Transverse colon (tissue), 3 donors: ENCODE results near the gene INSC.

Experiments used
- EP300 ChIP-seq: sonication (generic); formaldehyde crosslinking; IDR thresholded peaks from one replicate; pipeline ENCODE4 v1.6.1; 2017; ENCODE audit warnings: antibody characterized with exemption, low read depth
- POLR2A ChIP-seq: fragments of 450-650 bp; IDR thresholded peaks from one replicate; pipeline ENCODE4 v1.6.1; 2016; ENCODE audit warnings: antibody characterized with exemption, mild to moderate bottlenecking, moderate library complexity
- TF ChIP-seq, protein P1 (sequence below), 5 experiments: fragments of 200-600 bp in 3 of 5; fragments of 450-650 bp in 2 of 5; sonication (generic) in 3 of 5; IDR thresholded peaks; 1 replicate in 2 of 5; 2 replicates in 3 of 5; pipeline ENCODE4 v1.5.1; 2016 to 2017; ENCODE audit warnings: antibody characterized with exemption in 5 of 5, inconsistent platforms in 3 of 5, mild to moderate bottlenecking in 2 of 5, moderate library complexity in 1 of 5

DNA sequence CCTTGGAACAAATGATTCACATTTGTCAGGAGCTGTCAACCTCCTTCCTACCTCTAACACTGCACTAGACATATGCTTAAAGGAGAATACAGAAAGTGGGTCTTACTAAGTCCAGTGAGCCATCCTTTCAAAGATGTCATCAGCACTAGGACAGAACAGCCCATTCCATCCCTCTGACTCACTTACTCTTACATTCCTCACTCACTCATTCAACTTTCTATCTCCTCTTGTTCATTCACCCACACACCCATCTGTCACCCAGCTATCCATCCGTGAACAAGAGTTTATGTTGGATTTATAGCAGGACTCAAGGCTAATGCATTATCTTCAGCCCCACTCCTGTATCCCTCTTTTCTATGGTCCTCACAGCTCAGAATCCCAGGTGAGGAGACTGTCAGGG lies 9.1 kb downstream of the INSC start:
- TF ChIP-seq POLR2A, result no peak
- TF ChIP-seq, protein P1, sequence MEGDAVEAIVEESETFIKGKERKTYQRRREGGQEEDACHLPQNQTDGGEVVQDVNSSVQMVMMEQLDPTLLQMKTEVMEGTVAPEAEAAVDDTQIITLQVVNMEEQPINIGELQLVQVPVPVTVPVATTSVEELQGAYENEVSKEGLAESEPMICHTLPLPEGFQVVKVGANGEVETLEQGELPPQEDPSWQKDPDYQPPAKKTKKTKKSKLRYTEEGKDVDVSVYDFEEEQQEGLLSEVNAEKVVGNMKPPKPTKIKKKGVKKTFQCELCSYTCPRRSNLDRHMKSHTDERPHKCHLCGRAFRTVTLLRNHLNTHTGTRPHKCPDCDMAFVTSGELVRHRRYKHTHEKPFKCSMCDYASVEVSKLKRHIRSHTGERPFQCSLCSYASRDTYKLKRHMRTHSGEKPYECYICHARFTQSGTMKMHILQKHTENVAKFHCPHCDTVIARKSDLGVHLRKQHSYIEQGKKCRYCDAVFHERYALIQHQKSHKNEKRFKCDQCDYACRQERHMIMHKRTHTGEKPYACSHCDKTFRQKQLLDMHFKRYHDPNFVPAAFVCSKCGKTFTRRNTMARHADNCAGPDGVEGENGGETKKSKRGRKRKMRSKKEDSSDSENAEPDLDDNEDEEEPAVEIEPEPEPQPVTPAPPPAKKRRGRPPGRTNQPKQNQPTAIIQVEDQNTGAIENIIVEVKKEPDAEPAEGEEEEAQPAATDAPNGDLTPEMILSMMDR (IDR thresholded peaks at IDR 0.05), result no peak
- TF ChIP-seq EP300, result no peak
